ENCODE data around the gene HMGN5.
A peak's percentile ranks its signal among the peaks of the same experiment; 100 is the strongest.

HMGN5 gene

GRCh38 chrX:81201071-81201470 is 642 bp downstream of the HMGN5 start:
- Mint-ChIP-seq H3K4me1 (ENCODE audit: low read depth) (peaks cover 30% of the 10 kb centered on the region), H3K9me3 (no peaks in the 10 kb centered on the region), H3K27ac (peak overlapping the region; percentile 98), H3K27me3 (ENCODE audit: low read depth) (no peaks in the 10 kb centered on the region), H3K36me3 (ENCODE audit: low read depth) (peaks cover 11% of the 10 kb centered on the region), H3K4me3 (peak overlapping the region; percentile 99)

GRCh38 chrX:81195712-81196111 is 6.0 kb downstream of the HMGN5 start:
- Mint-ChIP-seq H3K4me1 (ENCODE audit: low read depth) (peaks cover 8% of the 10 kb centered on the region), H3K27ac (no peak overlapping the region), H3K9me3 (no peaks in the 10 kb centered on the region), H3K27me3 (ENCODE audit: low read depth) (no peaks in the 10 kb centered on the region), H3K36me3 (ENCODE audit: low read depth) (no peaks in the 10 kb centered on the region), H3K4me3 (no peak overlapping the region)

- H3K9me3 Mint-ChIP-seq: no peaks in the 10 kb centered on the region
- H3K36me3 Mint-ChIP-seq (ENCODE audit: low read depth): no peaks in the 10 kb centered on the region
- H3K4me1 Mint-ChIP-seq (ENCODE audit: low read depth): peaks cover 8% of the 10 kb centered on the region
- no peaks in the 10 kb centered on the region for H3K27me3 Mint-ChIP-seq (ENCODE audit: low read depth)
- H3K4me3 Mint-ChIP-seq: no peak overlapping the region
- no peak overlapping the region for H3K27ac Mint-ChIP-seq
Measured at GRCh38 chrX:81195259-81195658, 6.5 kb downstream of the HMGN5 start.

- no peaks in the 10 kb centered on the region for H3K9me3 Mint-ChIP-seq
- H3K27me3 Mint-ChIP-seq (ENCODE audit: low read depth): no peaks in the 10 kb centered on the region
- H3K4me3 Mint-ChIP-seq: no peak overlapping the region
- no peaks in the 10 kb centered on the region for H3K4me1 Mint-ChIP-seq (ENCODE audit: low read depth)
- H3K36me3 Mint-ChIP-seq (ENCODE audit: low read depth): no peaks in the 10 kb centered on the region
- H3K27ac Mint-ChIP-seq: no peak overlapping the region
Measured at GRCh38 chrX:81174286-81174685, 27.4 kb downstream of the HMGN5 start.

- Mint-ChIP-seq H3K27ac (no peak overlapping the region), H3K4me1 (ENCODE audit: low read depth) (no peaks in the 10 kb centered on the region), H3K36me3 (ENCODE audit: low read depth) (no peaks in the 10 kb centered on the region), H3K4me3 (no peak overlapping the region), H3K27me3 (ENCODE audit: low read depth) (no peaks in the 10 kb centered on the region), H3K9me3 (no peaks in the 10 kb centered on the region)
Measured at GRCh38 chrX:81168391-81168790, 33.3 kb downstream of the HMGN5 start.

- peaks cover 8% of the 10 kb centered on the region for H3K4me1 Mint-ChIP-seq (ENCODE audit: low read depth)
Measured at GRCh38 chrX:81121513-81122363, 80.0 kb downstream of the HMGN5 start.

GRCh38 chrX:81120936-81121371 is 80.8 kb downstream of the HMGN5 start:
- Mint-ChIP-seq H3K4me1 (ENCODE audit: low read depth) (peaks cover 8% of the 10 kb centered on the region), H3K9me3 (no peaks in the 10 kb centered on the region), H3K27ac (peak overlapping the region; percentile 67), H3K27me3 (ENCODE audit: low read depth) (peaks cover 10% of the 10 kb centered on the region), H3K4me3 (peak overlapping the region; percentile 88), H3K36me3 (ENCODE audit: low read depth) (no peaks in the 10 kb centered on the region)

More at GRCh38 chrX:81121513-81122363, 80.0 kb downstream of the HMGN5 start:
- Mint-ChIP-seq H3K27me3 (ENCODE audit: low read depth) (peaks cover 10% of the 10 kb centered on the region), H3K9me3 (no peaks in the 10 kb centered on the region), H3K36me3 (ENCODE audit: low read depth) (no peaks in the 10 kb centered on the region), H3K27ac (peak overlapping the region; percentile 79), H3K4me3 (peak overlapping the region; percentile 88)

- H3K27me3 Mint-ChIP-seq (ENCODE audit: low read depth): peaks cover 10% of the 10 kb centered on the region
- peak overlapping the region; percentile 67 for H3K27ac Mint-ChIP-seq
- peak overlapping the region; percentile 88 for H3K4me3 Mint-ChIP-seq
- no peaks in the 10 kb centered on the region for H3K36me3 Mint-ChIP-seq (ENCODE audit: low read depth)
- H3K4me1 Mint-ChIP-seq (ENCODE audit: low read depth): peaks cover 8% of the 10 kb centered on the region
- no peaks in the 10 kb centered on the region for H3K9me3 Mint-ChIP-seq
Measured at GRCh38 chrX:81120258-81120935, 81.3 kb downstream of the HMGN5 start.

- Mint-ChIP-seq H3K36me3 (ENCODE audit: low read depth) (no peaks in the 10 kb centered on the region), H3K27me3 (ENCODE audit: low read depth) (no peaks in the 10 kb centered on the region), H3K4me3 (no peak overlapping the region), H3K4me1 (ENCODE audit: low read depth) (peaks cover 2% of the 10 kb centered on the region), H3K27ac (no peak overlapping the region), H3K9me3 (no peaks in the 10 kb centered on the region)
Measured at GRCh38 chrX:81114757-81115156, 87.0 kb downstream of the HMGN5 start.

- Mint-ChIP-seq H3K4me1 (ENCODE audit: low read depth) (no peaks in the 10 kb centered on the region), H3K27me3 (ENCODE audit: low read depth) (no peaks in the 10 kb centered on the region), H3K9me3 (peaks cover 7% of the 10 kb centered on the region), H3K4me3 (no peak overlapping the region), H3K36me3 (ENCODE audit: low read depth) (no peaks in the 10 kb centered on the region), H3K27ac (no peak overlapping the region)
Measured at GRCh38 chrX:81110286-81110685, 91.4 kb downstream of the HMGN5 start.

GRCh38 chrX:81082649-81083048 is 119.1 kb downstream of the HMGN5 start:
- Mint-ChIP-seq H3K4me1 (ENCODE audit: low read depth) (no peaks in the 10 kb centered on the region), H3K9me3 (peaks cover 17% of the 10 kb centered on the region), H3K4me3 (no peak overlapping the region), H3K27ac (no peak overlapping the region), H3K36me3 (ENCODE audit: low read depth) (no peaks in the 10 kb centered on the region), H3K27me3 (ENCODE audit: low read depth) (no peaks in the 10 kb centered on the region)

All from T-helper 1 cell treated with Interleukin-12 subunit alpha and Interleukin-12 subunit beta and Interleukin-4 antibody, amounts not matched to agents 30 μg/mL and 1 μg/mL, for 36 hours (primary cell).